Common myeloid progenitor, CD34-positive (primary cell): Measurements from ENCODE around the gene CHRNA7.
"Not testable (repeated sequence)": the region's sequence is repeated elsewhere in the genome, so short reads cannot be mapped to it uniquely, and the experiment has no call there.

Source experiments
- CTCF ChIA-PET: fragments of 350-600 bp; sonication (Branson Sonifier 250); formaldehyde crosslinking; loops from one replicate; lab custom pipeline; 2021; ENCODE audit warnings: antibody characterized with exemption; lab: Charles Lee
- POLR2A ChIA-PET: fragments of 350-600 bp; sonication (Branson Sonifier 250); formaldehyde crosslinking; loops from one replicate; lab custom pipeline; 2021; ENCODE audit warnings: antibody characterized with exemption; lab: Charles Lee
- DNase-seq, 3 donors: peaks; one replicate each; pipeline versions ENCODE4 v3.0.0 to v3.0.0-alpha.2; 2013
- H3K27ac ChIP-seq, 2 experiments: 1 replicate in 1 of 2; 2 replicates in 1 of 2; pipeline ENCODE4 v1.7.0; 2013; ENCODE audit warnings: inconsistent platforms in 2 of 2, low read length in 2 of 2, mild to moderate bottlenecking in 2 of 2, low read depth in 1 of 2, moderate library complexity in 1 of 2; ENCODE audit not compliant: severe bottlenecking in 2 of 2, insufficient read depth in 1 of 2, poor library complexity in 1 of 2
- H3K27me3 ChIP-seq, 5 experiments: replicated peaks in 2 of 5; 1 replicate in 3 of 5; 2 replicates in 2 of 5; pipeline versions ENCODE4 v1.6.1 to v1.7.0; 2013; ENCODE audit warnings: low read length in 4 of 5, mild to moderate bottlenecking in 2 of 5, moderate library complexity in 2 of 5, inconsistent platforms in 1 of 5; ENCODE audit not compliant: insufficient read depth in 5 of 5, control insufficient read depth in 4 of 5
- H3K36me3 ChIP-seq, 4 experiments: 1 replicate in 2 of 4; 2 replicates in 2 of 4; pipeline versions ENCODE4 v1.6.1 to v1.7.0; 2013; ENCODE audit warnings: low read length in 3 of 4, control low read depth in 1 of 4, mild to moderate bottlenecking in 1 of 4; ENCODE audit not compliant: control insufficient read depth in 4 of 4, insufficient read depth in 4 of 4
- H3K4me1 ChIP-seq, 4 experiments: 1 replicate in 3 of 4; 2 replicates in 1 of 4; pipeline versions ENCODE4 v1.6.1 to v1.7.1; 2013; ENCODE audit warnings: low read length in 3 of 4, mild to moderate bottlenecking in 3 of 4, control low read depth in 1 of 4, inconsistent platforms in 1 of 4, moderate library complexity in 1 of 4; ENCODE audit not compliant: control insufficient read depth in 4 of 4, insufficient read depth in 4 of 4; ENCODE audit errors: control extremely low read depth in 1 of 4
- H3K4me3 ChIP-seq, 7 experiments: 1 replicate in 4 of 7; 2 replicates in 3 of 7; pipeline versions ENCODE4 v1.5.1 to v1.7.0; 2013; ENCODE audit warnings: mild to moderate bottlenecking in 7 of 7, low read length in 6 of 7, moderate library complexity in 6 of 7, inconsistent platforms in 2 of 7, low read depth in 2 of 7, control low read depth in 1 of 7; ENCODE audit not compliant: insufficient read depth in 4 of 7, control insufficient read depth in 1 of 7; ENCODE audit errors: extremely low read depth in 1 of 7
- H3K9me3 ChIP-seq, 5 experiments: 1 replicate in 4 of 5; 2 replicates in 1 of 5; pipeline versions ENCODE4 v1.6.1 to v1.7.1; 2013; ENCODE audit warnings: low read length in 4 of 5, mild to moderate bottlenecking in 2 of 5, inconsistent platforms in 1 of 5, low read depth in 1 of 5, moderate library complexity in 1 of 5; ENCODE audit not compliant: control insufficient read depth in 4 of 5, insufficient read depth in 2 of 5; ENCODE audit errors: control extremely low read depth in 1 of 5
- WGBS: methylation state at CpG from one replicate; pipeline ENCODE4 v1.1.5; 2013; ENCODE audit not compliant: insufficient coverage; 5-methylcytosine and 5-hydroxymethylcytosine counted together

CHRNA7 gene

GRCh38 chr15:32209081-32209480 lies 178.8 kb downstream of the CHRNA7 start:
- H3K27me3 ChIP-seq, H3K4me1 ChIP-seq, H3K9me3 ChIP-seq, H3K27ac ChIP-seq, POLR2A ChIA-PET, H3K4me3 ChIP-seq, H3K36me3 ChIP-seq, CTCF ChIA-PET, DNase-seq: not testable (repeated sequence)
- WGBS, result no CpG with 5 or more reads among the region's 5 CpGs

- no peak overlapping the region for H3K27ac ChIP-seq
- no peaks in the 10 kb centered on the region for H3K4me1 ChIP-seq
- 94% methylated on average over 2 of the region's 3 CpGs for WGBS
- no peaks in the 10 kb centered on the region for H3K27me3 ChIP-seq
- no peaks in the 10 kb centered on the region for H3K36me3 ChIP-seq
- DNase-seq, result no peak
- ChIA-PET POLR2A (no interaction called here), CTCF (no interaction called here)
- H3K4me3 ChIP-seq, result no peak overlapping the region
- peaks cover 0 to 19% (median 0%) of the 10 kb centered on the region in 5 experiments for H3K9me3 ChIP-seq
Observed at GRCh38 chr15:32218666-32219065, 188.4 kb downstream of the CHRNA7 start.
